Spleen (tissue), 11 donors: ENCODE data around the gene LAMP1. TPM values are rescaled to one million over a fixed set of nuclear protein-coding genes. Genes with fewer than 3 reads are reported as not detected.

ENCODE experiments used
- DNase-seq: peaks from one replicate; pipeline ENCODE4 v3.0.0-alpha.2; 2020
- H3K27ac ChIP-seq, 8 donors: fragments of 200-600 bp; sonication (generic) in 7 of 8; 1 replicate in 4 of 8; 2 replicates in 4 of 8; pipeline versions ENCODE4 v1.5.0 to v1.8.0; 2016 to 2021; ENCODE audit warnings: inconsistent platforms in 4 of 8, mild to moderate bottlenecking in 4 of 8, moderate library complexity in 1 of 8
- H3K27me3 ChIP-seq, 7 donors: fragments of 200-600 bp; sonication (generic) in 6 of 7; replicated peaks in 1 of 7; 1 replicate in 4 of 7; 2 replicates in 3 of 7; pipeline versions ENCODE4 v1.5.0 to v1.8.0; 2016 to 2021; ENCODE audit warnings: inconsistent platforms in 3 of 7, mild to moderate bottlenecking in 1 of 7
- H3K36me3 ChIP-seq, 6 donors: fragments of 200-600 bp; sonication (generic) in 5 of 6; 1 replicate in 4 of 6; 2 replicates in 2 of 6; pipeline versions ENCODE4 v1.5.0 to v1.8.0; 2016 to 2021; ENCODE audit warnings: inconsistent platforms in 2 of 6
- H3K4me1 ChIP-seq, 6 donors: fragments of 200-600 bp; sonication (generic) in 5 of 6; 1 replicate in 3 of 6; 2 replicates in 3 of 6; pipeline versions ENCODE4 v1.5.0 to v1.8.0; 2016 to 2021; ENCODE audit warnings: inconsistent platforms in 3 of 6
- H3K4me3 ChIP-seq, 8 donors: fragments of 200-600 bp; sonication (generic) in 7 of 8; 1 replicate in 4 of 8; 2 replicates in 4 of 8; pipeline versions ENCODE4 v1.5.0 to v1.8.0; 2016 to 2021; ENCODE audit warnings: inconsistent platforms in 4 of 8, mild to moderate bottlenecking in 4 of 8, moderate library complexity in 2 of 8
- H3K9me3 ChIP-seq, 8 donors: fragments of 200-600 bp; sonication (generic) in 7 of 8; 1 replicate in 4 of 8; 2 replicates in 4 of 8; pipeline versions ENCODE4 v1.5.0 to v1.8.0; 2016 to 2021; ENCODE audit warnings: inconsistent platforms in 4 of 8
- POLR2A ChIP-seq, 3 donors: fragments of 450-650 bp; IDR thresholded peaks; one replicate each; pipeline ENCODE4 v1.5.1; 2017; ENCODE audit warnings: antibody characterized with exemption in 3 of 3, mild to moderate bottlenecking in 1 of 3
- POLR2AphosphoS5 ChIP-seq, 3 donors: sonication (generic); formaldehyde crosslinking; IDR thresholded peaks; one replicate each; pipeline ENCODE4 v1.5.1; 2017; ENCODE audit warnings: antibody characterized with exemption in 3 of 3
- WGBS, 5 donors: extraction: QIAGEN DNeasy Blood & Tissue Kit in 3 of 5; methylation state at CpG; one replicate each; pipeline versions ENCODE4 v1.1.5 to v1.1.7; 2013 to 2018; 5-methylcytosine and 5-hydroxymethylcytosine counted together
- intact Hi-C: fragments of 100-400 bp; cut with DNase I; formaldehyde crosslinking; loops from one replicate; pipeline ENCODE4 v1.15.0; 2023; ENCODE audit warnings: low total_unique reads
- polyA plus RNA-seq, 3 donors: library from polyadenylated mRNA; stranded (reverse); fragments of 200-250 nt; gene quantifications; one replicate each; pipeline ENCODE4 v1.2.1, GENCODE V29; 2013
- total RNA-seq, 7 donors: library from RNA; depleted of rRNA in 3 of 7; stranded (reverse); fragments of >200 nt in 3 of 7; fragmentation: NEBNext Ultra II Directional in 4 of 7; extraction: Animal tissue kit (Norgen Biotek cat#: 25700) in 4 of 7; gene quantifications; one replicate each; pipeline versions ENCODE4 v1.1.0 to v1.2.1, GENCODE V29; 2016 to 2021
- TF ChIP-seq, protein P1 (sequence below), 11 experiments: fragments of 200-600 bp in 7 of 11; fragments of 450-650 bp in 4 of 11; sonication (generic) in 4 of 11; IDR thresholded peaks in 8 of 11; conservative IDR thresholded peaks in 3 of 11; 1 replicate in 7 of 11; 2 replicates in 4 of 11; pipeline versions ENCODE4 v1.4.0 to v1.8.0; 2016 to 2021; ENCODE audit warnings: antibody characterized with exemption in 11 of 11, inconsistent platforms in 4 of 11, mild to moderate bottlenecking in 1 of 11
- donor health status: healthy with polysubstance abuse.
- donor health status: DM: no; HTN: no; CAD: no; lungs with moderate emphysema.
- donor health status: DM: no; HTN: no; CAD: no.
- donor health status: Bipolar disorder and iron deficiency.
- donor health status: healthy.
- donor health status: DM: no; HTN: no; CAD: no.
- donor health status: DM: yes; HTN: yes; CAD: no.

LAMP1 gene
- total and polyA plus RNA-seq, 10 donors, result 27.0 to 210 (median 141) TPM

DNA sequence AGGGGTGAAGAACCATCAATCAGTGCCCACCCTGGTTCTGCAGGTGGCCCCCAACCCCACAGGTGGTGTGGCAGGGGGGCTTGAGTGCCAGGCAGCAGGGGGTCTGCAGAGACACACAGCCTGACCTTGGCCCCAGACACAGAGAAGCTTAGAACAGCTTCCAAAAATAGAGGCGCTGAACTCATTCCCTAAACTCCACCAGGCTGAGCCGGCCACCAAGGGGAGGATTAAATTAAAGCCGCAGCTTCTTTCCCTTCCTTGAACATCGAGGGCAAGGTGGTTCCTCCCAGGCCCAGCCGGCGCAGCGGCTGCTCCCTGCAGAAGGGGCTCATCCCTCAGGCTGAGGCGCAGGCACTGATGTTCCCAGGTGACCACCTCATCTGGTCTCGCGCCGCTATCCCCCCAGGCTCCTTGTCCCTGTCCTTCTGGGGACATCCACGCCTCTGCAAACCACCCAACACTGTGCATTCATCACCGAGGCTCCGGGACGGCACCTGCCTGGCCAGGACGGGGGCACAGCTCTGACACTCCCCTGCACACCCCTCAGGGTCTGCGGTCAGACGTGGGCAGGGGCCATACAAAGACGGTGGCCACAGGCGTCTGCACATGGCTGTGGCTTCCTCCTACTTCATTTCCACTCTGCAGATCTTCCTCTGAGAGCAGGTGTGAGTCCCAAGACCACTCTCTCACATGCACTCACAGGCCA lies 30.9 kb downstream of the LAMP1 start:
- Histone ChIP-seq H3K9me3 (no peaks in the 10 kb centered on the region), H3K36me3 (peaks cover 0 to 31% (median 26%) of the 10 kb centered on the region in 6 donors), H3K4me3 (no peak overlapping the region), H3K27me3 (no peaks in the 10 kb centered on the region), H3K27ac (no peak overlapping the region), H3K4me1 (no peaks in the 10 kb centered on the region)
- WGBS, 5 donors, result 59 to 70% (median 67%) methylated on average over 19 to 20 of the region's 20 CpGs
- intact Hi-C loops, result no loop called here
- no peak for DNase-seq
- TF ChIP-seq POLR2A (IDR thresholded peaks at IDR 0.05) (no peak), POLR2AphosphoS5 (IDR thresholded peaks at IDR 0.05) (peak in 2 of 3 donors; percentile 35 to 74)
- TF ChIP-seq, protein P1, sequence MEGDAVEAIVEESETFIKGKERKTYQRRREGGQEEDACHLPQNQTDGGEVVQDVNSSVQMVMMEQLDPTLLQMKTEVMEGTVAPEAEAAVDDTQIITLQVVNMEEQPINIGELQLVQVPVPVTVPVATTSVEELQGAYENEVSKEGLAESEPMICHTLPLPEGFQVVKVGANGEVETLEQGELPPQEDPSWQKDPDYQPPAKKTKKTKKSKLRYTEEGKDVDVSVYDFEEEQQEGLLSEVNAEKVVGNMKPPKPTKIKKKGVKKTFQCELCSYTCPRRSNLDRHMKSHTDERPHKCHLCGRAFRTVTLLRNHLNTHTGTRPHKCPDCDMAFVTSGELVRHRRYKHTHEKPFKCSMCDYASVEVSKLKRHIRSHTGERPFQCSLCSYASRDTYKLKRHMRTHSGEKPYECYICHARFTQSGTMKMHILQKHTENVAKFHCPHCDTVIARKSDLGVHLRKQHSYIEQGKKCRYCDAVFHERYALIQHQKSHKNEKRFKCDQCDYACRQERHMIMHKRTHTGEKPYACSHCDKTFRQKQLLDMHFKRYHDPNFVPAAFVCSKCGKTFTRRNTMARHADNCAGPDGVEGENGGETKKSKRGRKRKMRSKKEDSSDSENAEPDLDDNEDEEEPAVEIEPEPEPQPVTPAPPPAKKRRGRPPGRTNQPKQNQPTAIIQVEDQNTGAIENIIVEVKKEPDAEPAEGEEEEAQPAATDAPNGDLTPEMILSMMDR (IDR thresholded peaks at IDR 0.05 in 8 of 11, conservative IDR thresholded peaks at IDR 0.05 in 3 of 11), result no peak

DNA sequence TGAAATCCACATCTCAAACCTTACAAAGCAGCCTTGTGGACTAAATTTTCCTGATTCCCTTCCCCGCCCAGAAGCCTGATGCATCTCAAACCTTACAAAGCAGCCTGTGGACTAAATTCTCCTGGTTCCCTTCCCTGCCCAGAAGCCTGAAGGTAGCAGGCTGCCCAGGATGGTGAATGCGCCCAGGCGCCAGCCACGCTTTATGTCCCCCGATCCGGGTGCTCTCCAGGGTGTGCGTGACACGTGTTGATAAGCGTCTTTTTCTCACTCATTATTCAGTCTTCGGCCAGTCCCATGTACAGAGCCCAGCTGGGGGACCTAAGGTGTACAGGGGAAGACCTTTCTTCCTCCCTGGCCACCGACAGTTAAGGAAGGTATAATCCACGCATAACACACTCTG lies 31.8 kb downstream of the LAMP1 start:
- no peaks in the 10 kb centered on the region for H3K27me3 ChIP-seq

GRCh38 chr13:113329656-113330312 lies 32.7 kb downstream of the LAMP1 start:
- DNase-seq, result no peak
- intact Hi-C loops, result no loop called here
- H3K4me1 ChIP-seq, result no peaks in the 10 kb centered on the region
- no peak overlapping the region for H3K27ac ChIP-seq
- H3K27me3 ChIP-seq, result no peaks in the 10 kb centered on the region
- TF ChIP-seq POLR2A (IDR thresholded peaks at IDR 0.05) (no peak), POLR2AphosphoS5 (IDR thresholded peaks at IDR 0.05) (no peak)
- TF ChIP-seq, protein P1 (IDR thresholded peaks at IDR 0.05 in 8 of 11, conservative IDR thresholded peaks at IDR 0.05 in 3 of 11), result no peak
- no peak overlapping the region for H3K4me3 ChIP-seq
- 89 to 93% (median 90%) methylated on average over 21 to 22 of the region's 22 CpGs for WGBS, 5 donors
- no peaks in the 10 kb centered on the region for H3K9me3 ChIP-seq
- peaks cover 0 to 12% (median 8%) of the 10 kb centered on the region in 6 donors for H3K36me3 ChIP-seq

More for the DNA sequence above, 31.8 kb downstream of the LAMP1 start:
- Histone ChIP-seq H3K36me3 (peaks cover 0 to 22% (median 16%) of the 10 kb centered on the region in 6 donors), H3K4me1 (no peaks in the 10 kb centered on the region), H3K27ac (no peak overlapping the region), H3K9me3 (no peaks in the 10 kb centered on the region), H3K4me3 (no peak overlapping the region)
- WGBS, 5 donors, result 87 to 92% (median 91%) methylated on average over 12 of the region's 12 CpGs
- intact Hi-C loops, result no loop called here
- TF ChIP-seq, protein P1 (IDR thresholded peaks at IDR 0.05 in 8 of 11, conservative IDR thresholded peaks at IDR 0.05 in 3 of 11), result no peak
- TF ChIP-seq POLR2A (IDR thresholded peaks at IDR 0.05) (no peak), POLR2AphosphoS5 (IDR thresholded peaks at IDR 0.05) (no peak)
- no peak for DNase-seq

DNA sequence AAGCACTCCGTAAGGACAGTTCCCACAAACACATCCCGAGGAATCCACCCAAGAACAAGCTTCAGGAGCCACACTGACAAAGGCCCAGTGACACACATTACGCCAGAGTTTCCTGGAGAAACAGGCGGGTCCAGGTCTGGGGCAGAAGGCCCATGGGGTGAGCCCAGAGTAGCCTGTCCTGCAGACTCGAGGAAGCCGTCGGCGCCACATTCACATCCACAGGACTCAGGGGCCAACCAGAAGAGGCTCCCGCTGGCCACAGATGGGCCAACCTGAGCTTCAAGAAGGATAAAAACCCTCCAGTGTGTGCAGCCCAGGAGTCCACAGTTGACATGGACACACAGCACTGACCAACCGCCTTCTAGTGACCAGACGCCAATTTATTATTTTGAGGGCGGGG lies 35.6 kb downstream of the LAMP1 start:
- H3K4me1 ChIP-seq, result no peaks in the 10 kb centered on the region
- no peaks in the 10 kb centered on the region for H3K27me3 ChIP-seq
- H3K36me3 ChIP-seq, result no peaks in the 10 kb centered on the region
- WGBS, 5 donors, result 92 to 95% (median 95%) methylated on average over 10 to 12 of the region's 12 CpGs
- intact Hi-C loops, result no loop called here
- H3K27ac ChIP-seq, result no peak overlapping the region
- peak; percentile 55 for DNase-seq
- H3K9me3 ChIP-seq, result no peaks in the 10 kb centered on the region
- no peak overlapping the region for H3K4me3 ChIP-seq
- TF ChIP-seq POLR2A (IDR thresholded peaks at IDR 0.05), result no peak
- no peak for TF ChIP-seq POLR2AphosphoS5 (IDR thresholded peaks at IDR 0.05)
- TF ChIP-seq, protein P1 (IDR thresholded peaks at IDR 0.05 in 8 of 11, conservative IDR thresholded peaks at IDR 0.05 in 3 of 11), result no peak
